HepG2 (cell line): ENCODE data around the gene AKAP6. TPM values are rescaled to one million over a fixed set of nuclear protein-coding genes. Genes with fewer than 3 reads are reported as not detected.
A peak's percentile ranks its signal among the peaks of the same experiment; 100 is the strongest.

Experiments used
- ATAC-seq: fragments of 200-7000 bp; cut with Tn5 transposase; 3 replicates; pipeline ENCODE4 v1.9.1; 2020; ENCODE audit warnings: mild to moderate bottlenecking, moderate library complexity
- BruUV-seq: library from RNA; stranded (reverse); fragments of 400-500 nt; replicated peaks from 2 replicates; lab custom pipeline; 2021; lab: Mats Ljungman, UMichigan
- CTCF ChIA-PET: fragments of 300-600 bp; formaldehyde crosslinking; extraction: SDS; loops from one replicate; lab custom pipeline; 2021; ENCODE audit warnings: low total read pairs, inconsistent platforms, low intra/inter-chr PET ratio; lab: Yijun Ruan, JAX
- POLR2A ChIA-PET: fragments of 350-600 bp; sonication (Branson Sonifier 250); formaldehyde crosslinking; loops from one replicate; lab custom pipeline; 2020; ENCODE audit warnings: antibody characterized with exemption, inconsistent platforms; lab: Yijun Ruan, JAX
- DNase-seq: peaks from one replicate; pipeline ENCODE4 v3.0.0-alpha.2; 2015; ENCODE audit warnings: low spot score
- FAIRE-seq: peaks from 3 replicates; lab custom pipeline; 2011; peaks lifted over from hg19 to GRCh38; lab: Jason Lieb, UNC
- H2AFZ ChIP-seq: one replicate; pipeline ENCODE4 v1.6.1; 2011; ENCODE audit warnings: low read length, inconsistent platforms
- H3K27ac ChIP-seq: fragments of 300-600 bp; 3 replicates; pipeline ENCODE4 v1.8.0; 2011; ENCODE audit warnings: mixed run types, mild to moderate bottlenecking, mixed read lengths, low read length, inconsistent platforms; ENCODE audit not compliant: insufficient read depth; ENCODE audit errors: extremely low read length
- H3K27me3 ChIP-seq, 2 experiments: fragments of 200-600 bp in 1 of 2; 2 replicates in 1 of 2; 3 replicates in 1 of 2; pipeline versions ENCODE4 v1.6.0 to v1.8.0; 2011; ENCODE audit warnings: low read length in 2 of 2, mild to moderate bottlenecking in 2 of 2, moderate library complexity in 2 of 2, inconsistent platforms in 1 of 2; ENCODE audit not compliant: insufficient read depth in 2 of 2, control insufficient read depth in 1 of 2
- H3K36me3 ChIP-seq, 2 experiments: fragments of 200-600 bp in 1 of 2; replicated peaks in 1 of 2; 2 replicates in 1 of 2; 3 replicates in 1 of 2; pipeline versions ENCODE4 v1.5.1 to v1.8.0; 2011; ENCODE audit warnings: low read length in 2 of 2, inconsistent platforms in 1 of 2; ENCODE audit not compliant: insufficient read depth in 2 of 2, control insufficient read depth in 1 of 2
- H3K4me1 ChIP-seq: 2 replicates; pipeline ENCODE4 v1.5.1; 2012; ENCODE audit warnings: low read length, inconsistent platforms; ENCODE audit not compliant: insufficient read depth
- H3K4me2 ChIP-seq: 2 replicates; pipeline ENCODE4 v1.6.0; 2011; ENCODE audit warnings: low read depth, low read length, inconsistent platforms
- H3K4me3 ChIP-seq, 3 experiments: fragments of 200-600 bp in 1 of 3; sonication (generic), shearing (Covaris generic) in 1 of 3; replicated peaks in 1 of 3; 2 replicates each; pipeline ENCODE4 v1.5.1; 2011 to 2016; ENCODE audit warnings: low read length in 3 of 3, inconsistent platforms in 2 of 3, low read depth in 2 of 3, mild to moderate bottlenecking in 2 of 3, control low read depth in 1 of 3, mixed read lengths in 1 of 3; ENCODE audit not compliant: insufficient read depth in 1 of 3
- H3K79me2 ChIP-seq: one replicate; pipeline ENCODE4 v1.6.1; 2011; ENCODE audit warnings: low read length, inconsistent platforms; ENCODE audit not compliant: insufficient read depth
- H3K9ac ChIP-seq: 2 replicates; pipeline ENCODE4 v1.6.0; 2011; ENCODE audit warnings: mild to moderate bottlenecking, low read depth, low read length, inconsistent platforms; ENCODE audit not compliant: insufficient read depth
- H3K9me3 ChIP-seq: 2 replicates; pipeline ENCODE4 v1.5.1; 2012; ENCODE audit warnings: mild to moderate bottlenecking, low read length
- H4K20me1 ChIP-seq: 2 replicates; pipeline ENCODE4 v1.6.0; 2011; ENCODE audit warnings: inconsistent platforms, mild to moderate bottlenecking, low read length, moderate library complexity; ENCODE audit not compliant: insufficient read depth
- CREB1 ChIP-seq, 2 experiments: fragments of 450-650 bp in 1 of 2; IDR thresholded peaks; 2 replicates each; pipeline ENCODE4 v1.6.1; 2016 to 2017; ENCODE audit warnings: control low read depth in 1 of 2, mild to moderate bottlenecking in 1 of 2, missing compliant biosample characterization in 1 of 2, missing genetic modification characterization in 1 of 2
- EP300 ChIP-seq, 3 experiments: sonication (generic) in 1 of 3; formaldehyde crosslinking in 1 of 3; IDR thresholded peaks; 2 replicates each; pipeline versions ENCODE4 v1.5.1 to v1.6.1; 2011 to 2020; ENCODE audit warnings: low read depth in 2 of 3, low read length in 2 of 3, borderline replicate concordance in 1 of 3, improper control_type of control experiment in 1 of 3, mild to moderate bottlenecking in 1 of 3, missing genetic modification reagents in 1 of 3, moderate library complexity in 1 of 3
- HOXA7 ChIP-seq: sonication (generic); formaldehyde crosslinking; IDR thresholded peaks from 2 replicates; pipeline ENCODE4 v1.8.1; 2022; ENCODE audit warnings: mild to moderate bottlenecking, missing genetic modification reagents, moderate library complexity
- TCF12 ChIP-seq, 2 experiments: fragments of 450-650 bp in 1 of 2; sonication (generic) in 1 of 2; formaldehyde crosslinking in 1 of 2; IDR thresholded peaks; 2 replicates each; pipeline versions ENCODE4 v1.6.1 to v1.8.0; 2017 to 2022; ENCODE audit warnings: antibody characterized with exemption in 1 of 2, mild to moderate bottlenecking in 1 of 2, missing genetic modification reagents in 1 of 2, moderate library complexity in 1 of 2
- ZNF180 ChIP-seq: sonication (generic); formaldehyde crosslinking; IDR thresholded peaks from 2 replicates; pipeline ENCODE4 v1.4.0; 2020; ENCODE audit warnings: low read depth, missing genetic modification reagents, borderline replicate concordance
- ZNF75D ChIP-seq: sonication (generic); formaldehyde crosslinking; IDR thresholded peaks from 2 replicates; pipeline ENCODE4 v1.8.1; 2023; ENCODE audit warnings: missing genetic modification reagents, mild to moderate bottlenecking, borderline replicate concordance
- WGBS: methylation state at CpG from one replicate; pipeline ENCODE4 v1.1.6; 2017; ENCODE audit warnings: low lambda C conversion rate; 5-methylcytosine and 5-hydroxymethylcytosine counted together
- in situ Hi-C: cut with HindIII; loops from 2 replicates; pipeline ENCODE4 v1.10.0; 2017; ENCODE audit warnings: low pct_unique_long_range_greater_than_20kb; ENCODE audit not compliant: extremely low pct_ligation_motif_present
- intact Hi-C: fragments of 100-400 bp; cut with micrococcal nuclease; formaldehyde crosslinking; loops from one replicate; pipeline ENCODE4 v1.10.0; 2022; ENCODE audit not compliant: unreplicated experiment
- polyA plus RNA-seq, 8 experiments: library from polyadenylated mRNA; depleted of rRNA in 3 of 8; stranded (reverse) in 7 of 8; unstranded in 1 of 8; fragments of >200 nt; fragmentation: Illumina TruSeq in 4 of 8; extraction: Trizol in 4 of 8; gene quantifications; 2 replicates each; pipeline versions ENCODE4 v1.2.1 to v1.2.3, GENCODE V29; 2011 to 2016; ENCODE audit warnings: low read depth in 4 of 8, missing spikeins in 1 of 8, mixed read lengths in 1 of 8; ENCODE audit not compliant: insufficient read depth in 1 of 8
- total RNA-seq, 5 experiments: library from RNA; depleted of rRNA; stranded (reverse); fragments of >200 nt; fragmentation: Illumina TruSeq; extraction: Trizol; gene quantifications; 2 replicates each; pipeline ENCODE4 v1.2.3, GENCODE V29; 2016; ENCODE audit warnings: low read depth in 1 of 5
- TF ChIP-seq, protein P1 (sequence below): sonication (generic); formaldehyde crosslinking; IDR thresholded peaks from 2 replicates; pipeline ENCODE4 v1.8.0; 2022; ENCODE audit warnings: mild to moderate bottlenecking, missing genetic modification reagents, moderate library complexity

The AKAP6 gene
- total and polyA plus RNA-seq, 2 of the 13 experiments (the other 11 are each of a cell fraction or from before 2014, with no cell fraction given), result 1.4 TPM

DNA sequence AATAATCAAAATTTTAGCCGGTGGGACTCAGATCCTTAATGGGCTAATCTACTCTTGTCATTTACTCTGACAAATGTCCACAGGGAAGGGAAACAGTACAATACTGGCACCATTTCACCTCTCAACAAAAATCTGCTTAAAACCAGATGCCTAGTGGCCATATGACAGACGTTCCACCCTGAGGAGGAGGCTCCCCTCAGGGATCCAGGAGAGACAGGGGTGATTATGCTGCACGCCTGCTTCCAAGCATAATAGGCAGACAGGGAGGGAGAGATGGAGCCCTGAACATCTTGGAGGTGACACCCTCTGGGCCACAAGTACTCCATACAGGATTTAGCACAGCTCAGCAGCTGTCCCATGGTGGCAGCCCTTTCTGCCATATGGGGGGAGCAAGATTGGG, 24.8 kb upstream of the AKAP6 start:
- ChIA-PET POLR2A (no interaction called here), CTCF (no interaction called here)
- no peaks in the 10 kb centered on the region for H3K36me3 ChIP-seq
- no peaks in the 10 kb centered on the region for H3K27me3 ChIP-seq
- no peaks in the 10 kb centered on the region for H4K20me1 ChIP-seq
- H3K4me3 ChIP-seq, result no peak overlapping the region
- no peak overlapping the region for H3K27ac ChIP-seq
- ATAC-seq, result peak; percentile 30
- H3K4me1 ChIP-seq, result peaks cover 20% of the 10 kb centered on the region
- no peak overlapping the region for H3K4me2 ChIP-seq
- intact Hi-C loops, result no loop called here
- no TSS peak for BruUV-seq
- H3K79me2 ChIP-seq, result no peaks in the 10 kb centered on the region
- H3K9me3 ChIP-seq, result no peaks in the 10 kb centered on the region
- no peak for DNase-seq
- TF ChIP-seq EP300 (IDR thresholded peaks at IDR 0.05; ENCODE audit: low read depth in 2 of 2, low read length in 2 of 2) (no peak), EP300 (CRISPR knock-in tag; IDR thresholded peaks at IDR 0.05; ENCODE audit: borderline replicate concordance) (no peak), ZNF75D (CRISPR knock-in tag) (no peak), HOXA7 (CRISPR knock-in tag) (0 out of 2 replicates have a peak, but pooled peaks have one; percentile 72)
- TF ChIP-seq, protein P1, sequence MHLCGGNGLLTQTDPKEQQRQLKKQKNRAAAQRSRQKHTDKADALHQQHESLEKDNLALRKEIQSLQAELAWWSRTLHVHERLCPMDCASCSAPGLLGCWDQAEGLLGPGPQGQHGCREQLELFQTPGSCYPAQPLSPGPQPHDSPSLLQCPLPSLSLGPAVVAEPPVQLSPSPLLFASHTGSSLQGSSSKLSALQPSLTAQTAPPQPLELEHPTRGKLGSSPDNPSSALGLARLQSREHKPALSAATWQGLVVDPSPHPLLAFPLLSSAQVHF (CRISPR knock-in tag), result 0 out of 2 replicates have a peak, but pooled peaks have one; percentile 40
- WGBS, result 10% methylated on average over 3 of the region's 3 CpGs
- no peak overlapping the region for H2AFZ ChIP-seq
- no peak for FAIRE-seq
- in situ Hi-C loops, result no loop called here
- no peak overlapping the region for H3K9ac ChIP-seq

DNA sequence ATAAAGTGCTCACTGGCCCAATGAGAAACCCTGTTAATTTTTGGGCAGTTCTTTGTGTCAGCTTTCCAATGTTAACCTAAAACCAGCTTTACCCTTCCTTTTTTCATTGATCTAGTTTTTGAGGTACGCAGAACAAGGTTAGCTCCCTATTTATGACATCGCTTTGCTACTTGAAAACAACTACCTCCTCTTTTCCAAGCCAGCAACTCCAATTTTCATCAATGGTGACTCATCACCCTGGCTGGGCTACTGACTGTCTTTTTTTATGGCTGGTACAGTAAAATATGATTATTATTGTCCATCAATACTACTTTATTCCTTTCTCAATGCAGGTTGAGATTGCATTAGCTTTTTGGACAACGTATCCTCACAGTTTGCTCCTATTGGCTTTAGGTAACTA, 22.5 kb upstream of the AKAP6 start:
- ATAC-seq (no peak), FAIRE-seq (no peak), DNase-seq (no peak)
- BruUV-seq, result no TSS peak
- 53% methylated on average over 3 of the region's 3 CpGs for WGBS
- H3K36me3 ChIP-seq, result no peaks in the 10 kb centered on the region
- no peaks in the 10 kb centered on the region for H3K79me2 ChIP-seq
- H3K9me3 ChIP-seq, result no peaks in the 10 kb centered on the region
- H3K4me2 ChIP-seq, result no peak overlapping the region
- H3K9ac ChIP-seq, result no peak overlapping the region
- no peak overlapping the region for H2AFZ ChIP-seq
- in situ Hi-C loops, result no loop called here
- no peaks in the 10 kb centered on the region for H4K20me1 ChIP-seq
- intact Hi-C loops, result no loop called here
- TF ChIP-seq CREB1 (IDR thresholded peaks at IDR 0.05) (0 out of 2 replicates have a peak, but pooled peaks have one; percentile 36), CREB1 (CRISPR knock-in tag; IDR thresholded peaks at IDR 0.05) (no peak), ZNF180 (CRISPR knock-in tag) (no peak), TCF12 (IDR thresholded peaks at IDR 0.05) (no peak), TCF12 (CRISPR knock-in tag; IDR thresholded peaks at IDR 0.05) (no peak)
- no peaks in the 10 kb centered on the region for H3K27me3 ChIP-seq
- no peak overlapping the region for H3K27ac ChIP-seq
- ChIA-PET CTCF (no interaction called here), POLR2A (no interaction called here)
- H3K4me3 ChIP-seq, result no peak overlapping the region
- H3K4me1 ChIP-seq, result peaks cover 20% of the 10 kb centered on the region
